Measurements from ENCODE around the gene GPHN. TPM values are rescaled to one million over a fixed set of nuclear protein-coding genes. Genes with fewer than 3 reads are reported as not detected.

The GPHN gene
- polyA plus RNA-seq, 1 of the 3 experiments (the other 2 are of a cell fraction) = 6.9 TPM

DNA sequence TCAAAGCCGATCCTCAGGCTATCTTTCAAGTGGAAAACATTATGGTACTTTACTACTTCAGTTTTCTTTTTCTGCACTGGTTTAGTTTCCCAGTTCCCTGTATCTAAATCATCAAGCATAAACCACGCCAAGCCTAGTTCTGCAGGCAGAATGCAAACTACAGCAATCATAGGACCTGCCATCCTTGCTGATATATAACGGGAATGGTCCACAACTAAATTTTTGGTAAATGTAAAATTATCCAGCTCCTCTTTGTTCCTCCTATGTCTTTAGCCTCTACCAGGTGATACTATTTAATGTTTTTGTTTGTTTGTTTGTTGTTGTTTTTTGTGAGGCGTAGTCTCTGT lies 714.0 kb downstream of the GPHN start:
- TF ChIP-seq, protein P1, sequence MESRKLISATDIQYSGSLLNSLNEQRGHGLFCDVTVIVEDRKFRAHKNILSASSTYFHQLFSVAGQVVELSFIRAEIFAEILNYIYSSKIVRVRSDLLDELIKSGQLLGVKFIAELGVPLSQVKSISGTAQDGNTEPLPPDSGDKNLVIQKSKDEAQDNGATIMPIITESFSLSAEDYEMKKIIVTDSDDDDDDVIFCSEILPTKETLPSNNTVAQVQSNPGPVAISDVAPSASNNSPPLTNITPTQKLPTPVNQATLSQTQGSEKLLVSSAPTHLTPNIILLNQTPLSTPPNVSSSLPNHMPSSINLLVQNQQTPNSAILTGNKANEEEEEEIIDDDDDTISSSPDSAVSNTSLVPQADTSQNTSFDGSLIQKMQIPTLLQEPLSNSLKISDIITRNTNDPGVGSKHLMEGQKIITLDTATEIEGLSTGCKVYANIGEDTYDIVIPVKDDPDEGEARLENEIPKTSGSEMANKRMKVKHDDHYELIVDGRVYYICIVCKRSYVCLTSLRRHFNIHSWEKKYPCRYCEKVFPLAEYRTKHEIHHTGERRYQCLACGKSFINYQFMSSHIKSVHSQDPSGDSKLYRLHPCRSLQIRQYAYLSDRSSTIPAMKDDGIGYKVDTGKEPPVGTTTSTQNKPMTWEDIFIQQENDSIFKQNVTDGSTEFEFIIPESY (IDR thresholded peaks at IDR 0.05; ENCODE audit: borderline replicate concordance, low read depth) = no peak
- TF ChIP-seq FOXM1 (IDR thresholded peaks at IDR 0.05; ENCODE audit: low read depth) (no peak), YY1 (IDR thresholded peaks at IDR 0.05; ENCODE audit: low read depth) (no peak), SIN3A (IDR thresholded peaks at IDR 0.05; ENCODE audit: borderline replicate concordance, low read depth, low read length) (no peak), RFX5 (IDR thresholded peaks at IDR 0.05; ENCODE audit: low read length) (no peak), RAD21 (IDR thresholded peaks at IDR 0.05; ENCODE audit: low read length) (no peak), USF1 (IDR thresholded peaks at IDR 0.05; ENCODE audit: borderline replicate concordance, low read depth) (no peak), CHD2 (IDR thresholded peaks at IDR 0.05; ENCODE audit: low read length, partially characterized antibody) (no peak), EP300 (IDR thresholded peaks at IDR 0.05; ENCODE audit: borderline replicate concordance in 1 of 2, low read depth in 1 of 2, low read length in 1 of 2) (no peak)
- TF ChIP-seq, protein P2, sequence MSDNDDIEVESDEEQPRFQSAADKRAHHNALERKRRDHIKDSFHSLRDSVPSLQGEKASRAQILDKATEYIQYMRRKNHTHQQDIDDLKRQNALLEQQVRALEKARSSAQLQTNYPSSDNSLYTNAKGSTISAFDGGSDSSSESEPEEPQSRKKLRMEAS (IDR thresholded peaks at IDR 0.05; ENCODE audit: low read depth) = no peak
- TF ChIP-seq, protein P3, sequence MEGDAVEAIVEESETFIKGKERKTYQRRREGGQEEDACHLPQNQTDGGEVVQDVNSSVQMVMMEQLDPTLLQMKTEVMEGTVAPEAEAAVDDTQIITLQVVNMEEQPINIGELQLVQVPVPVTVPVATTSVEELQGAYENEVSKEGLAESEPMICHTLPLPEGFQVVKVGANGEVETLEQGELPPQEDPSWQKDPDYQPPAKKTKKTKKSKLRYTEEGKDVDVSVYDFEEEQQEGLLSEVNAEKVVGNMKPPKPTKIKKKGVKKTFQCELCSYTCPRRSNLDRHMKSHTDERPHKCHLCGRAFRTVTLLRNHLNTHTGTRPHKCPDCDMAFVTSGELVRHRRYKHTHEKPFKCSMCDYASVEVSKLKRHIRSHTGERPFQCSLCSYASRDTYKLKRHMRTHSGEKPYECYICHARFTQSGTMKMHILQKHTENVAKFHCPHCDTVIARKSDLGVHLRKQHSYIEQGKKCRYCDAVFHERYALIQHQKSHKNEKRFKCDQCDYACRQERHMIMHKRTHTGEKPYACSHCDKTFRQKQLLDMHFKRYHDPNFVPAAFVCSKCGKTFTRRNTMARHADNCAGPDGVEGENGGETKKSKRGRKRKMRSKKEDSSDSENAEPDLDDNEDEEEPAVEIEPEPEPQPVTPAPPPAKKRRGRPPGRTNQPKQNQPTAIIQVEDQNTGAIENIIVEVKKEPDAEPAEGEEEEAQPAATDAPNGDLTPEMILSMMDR (IDR thresholded peaks at IDR 0.05) = no peak
- Histone ChIP-seq H3K9ac (no peak overlapping the region), H3K9me3 (peaks cover 4% of the 10 kb centered on the region; the same call in 1 of the 2 replicates), H3K79me2 (ENCODE audit: insufficient read depth) (no peaks in the 10 kb centered on the region), H3K27ac (ENCODE audit: low read depth in 2 of 2, low read length in 1 of 2) (peak overlapping the region in 1 of 2 experiments; percentile 43; a peak in 3 of 4 replicates), H2AFZ (ENCODE audit: low read depth) (no peak overlapping the region), H3K27me3 (ENCODE audit: insufficient read depth) (no peaks in the 10 kb centered on the region), H3F3A (replicated peaks; ENCODE audit: insufficient read depth) (peaks cover 16% of the 10 kb centered on the region), H3K4me1 (ENCODE audit: control insufficient read depth in 1 of 2, insufficient read depth in 2 of 2, low read depth in 1 of 2, low read length in 1 of 2) (peaks cover 0 to 16% of the 10 kb centered on the region in 2 experiments; a peak in 2 of 4 replicates), H3K36me3 (replicated peaks in 1 of 2; ENCODE audit: control insufficient read depth in 1 of 2, insufficient read depth in 2 of 2, low read length in 1 of 2) (no peaks in the 10 kb centered on the region), H3K4me2 (peak overlapping the region; percentile 25), H3K4me3 (ENCODE audit: low read depth in 2 of 2, low read length in 1 of 2) (no peak overlapping the region), H3K9me2 (no peaks in the 10 kb centered on the region), H4K20me1 (ENCODE audit: insufficient read depth) (no peaks in the 10 kb centered on the region)
- CTCF ChIA-PET = interaction anchor here (0.9 to 1.2 kb wide), 2 partner anchors 12 to 56 kb away, joined by 3 read pairs; no protein-coding TSS in a partner anchor
- 80% methylated on average over 4 of the region's 4 CpGs for WGBS (ENCODE audit: low lambda C conversion rate)
- POLR2A ChIA-PET = no interaction called here
- DNase-seq = no peak

DNA sequence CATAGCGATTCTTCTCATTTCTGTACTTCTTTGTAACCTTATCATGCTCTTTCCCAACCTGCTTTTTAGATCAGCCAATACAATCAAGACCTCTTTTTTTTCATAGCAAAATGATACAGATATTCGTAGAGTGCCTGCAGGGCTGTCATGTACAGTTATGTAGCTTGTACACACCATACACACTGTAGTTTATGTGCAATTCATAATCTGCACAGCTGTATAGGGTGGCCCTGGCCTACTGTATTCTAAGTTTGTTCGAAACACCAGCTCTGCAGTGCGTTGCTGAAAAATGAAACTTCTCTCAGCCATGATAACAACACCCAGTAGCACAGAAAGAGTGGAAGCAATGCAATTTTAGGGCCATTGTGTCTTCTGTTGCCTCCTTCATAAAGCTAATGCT lies 717.6 kb downstream of the GPHN start:
- Histone ChIP-seq H2AFZ (ENCODE audit: low read depth) (no peak overlapping the region), H3K9ac (no peak overlapping the region), H3K4me2 (no peak overlapping the region), H3K27ac (ENCODE audit: low read depth in 2 of 2, low read length in 1 of 2) (no peak overlapping the region), H4K20me1 (ENCODE audit: insufficient read depth) (no peaks in the 10 kb centered on the region), H3K9me3 (no peaks in the 10 kb centered on the region), H3K36me3 (replicated peaks in 1 of 2; ENCODE audit: control insufficient read depth in 1 of 2, insufficient read depth in 2 of 2, low read length in 1 of 2) (no peaks in the 10 kb centered on the region), H3K4me3 (ENCODE audit: low read depth in 2 of 2, low read length in 1 of 2) (no peak overlapping the region), H3K79me2 (ENCODE audit: insufficient read depth) (no peaks in the 10 kb centered on the region), H3K4me1 (ENCODE audit: control insufficient read depth in 1 of 2, insufficient read depth in 2 of 2, low read depth in 1 of 2, low read length in 1 of 2) (peaks cover 0 to 16% of the 10 kb centered on the region in 2 experiments; a peak in 2 of 4 replicates), H3K27me3 (ENCODE audit: insufficient read depth) (no peaks in the 10 kb centered on the region), H3K9me2 (no peaks in the 10 kb centered on the region), H3F3A (replicated peaks; ENCODE audit: insufficient read depth) (peaks cover 16% of the 10 kb centered on the region)
- DNase-seq = no peak
- POLR2A ChIA-PET = no interaction called here
- WGBS (ENCODE audit: low lambda C conversion rate) = 83% methylated on average over 4 of the region's 4 CpGs
- no peak for TF ChIP-seq GABPA (IDR thresholded peaks at IDR 0.05; ENCODE audit: low read depth)
- TF ChIP-seq EP300 (IDR thresholded peaks at IDR 0.05; ENCODE audit: borderline replicate concordance in 1 of 2, low read depth in 1 of 2, low read length in 1 of 2) = no peak
- no peak for TF ChIP-seq TEAD4 (IDR thresholded peaks at IDR 0.05; ENCODE audit: borderline replicate concordance, insufficient read depth)
- TF ChIP-seq SIN3A (IDR thresholded peaks at IDR 0.05; ENCODE audit: borderline replicate concordance, low read depth, low read length) = no peak
- no peak for TF ChIP-seq MXI1 (IDR thresholded peaks at IDR 0.05; ENCODE audit: low read depth, low read length)
- no peak for TF ChIP-seq MEF2A (IDR thresholded peaks at IDR 0.05; ENCODE audit: borderline replicate concordance, low read depth)
- no peak for TF ChIP-seq FOXM1 (IDR thresholded peaks at IDR 0.05; ENCODE audit: low read depth)
- TF ChIP-seq, protein P4, sequence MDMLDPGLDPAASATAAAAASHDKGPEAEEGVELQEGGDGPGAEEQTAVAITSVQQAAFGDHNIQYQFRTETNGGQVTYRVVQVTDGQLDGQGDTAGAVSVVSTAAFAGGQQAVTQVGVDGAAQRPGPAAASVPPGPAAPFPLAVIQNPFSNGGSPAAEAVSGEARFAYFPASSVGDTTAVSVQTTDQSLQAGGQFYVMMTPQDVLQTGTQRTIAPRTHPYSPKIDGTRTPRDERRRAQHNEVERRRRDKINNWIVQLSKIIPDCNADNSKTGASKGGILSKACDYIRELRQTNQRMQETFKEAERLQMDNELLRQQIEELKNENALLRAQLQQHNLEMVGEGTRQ (IDR thresholded peaks at IDR 0.05; ENCODE audit: borderline replicate concordance, low read depth, low read length) = no peak
- TF ChIP-seq EZH2phosphoT487 (IDR thresholded peaks at IDR 0.05; ENCODE audit: borderline replicate concordance, low read depth) = no peak
- TF ChIP-seq SMC3 (IDR thresholded peaks at IDR 0.05; ENCODE audit: low read depth, low read length) = no peak
- TF ChIP-seq ELF1 (IDR thresholded peaks at IDR 0.05) = no peak
- TF ChIP-seq USF1 (IDR thresholded peaks at IDR 0.05; ENCODE audit: borderline replicate concordance, low read depth) = no peak
- no peak for TF ChIP-seq RXRA (IDR thresholded peaks at IDR 0.05; ENCODE audit: borderline replicate concordance, low read depth)
- CTCF ChIA-PET = no interaction called here

Measured in SK-N-SH (cell line).